IPS-18c (cell line): ENCODE data around the gene GALNT13.

Experiments used
- H3K4me3 ChIP-seq: 2 replicates; pipeline ENCODE4 v1.7.0; 2013; ENCODE audit warnings: low read depth, mild to moderate bottlenecking, low read length, moderate library complexity; ENCODE audit not compliant: insufficient read depth
- H3K9me3 ChIP-seq: one replicate; pipeline ENCODE4 v1.6.1; 2013; ENCODE audit warnings: mild to moderate bottlenecking, low read length, moderate library complexity; ENCODE audit not compliant: control insufficient read depth, insufficient read depth

GALNT13 gene

GRCh38 chr2:153871231-153872221 is at the start of gene GALNT13:
GALNT13 (plus strand) TSS chr2:153871922.
- no peaks in the 10 kb centered on the region for H3K9me3 ChIP-seq
- peak within 1 kb of the TSS; percentile 75 for H3K4me3 ChIP-seq

GRCh38 chr2:153823880-153824279 is 47.8 kb upstream of the GALNT13 start:
- Histone ChIP-seq H3K9me3 (no peaks in the 10 kb centered on the region), H3K4me3 (no peak overlapping the region)

- H3K9me3 ChIP-seq = no peaks in the 10 kb centered on the region
- no peak overlapping the region for H3K4me3 ChIP-seq
Observed at GRCh38 chr2:153828335-153828734, 43.4 kb upstream of the GALNT13 start.

- Histone ChIP-seq H3K9me3 (no peaks in the 10 kb centered on the region), H3K4me3 (no peak overlapping the region)
Observed at GRCh38 chr2:153834662-153835061, 37.1 kb upstream of the GALNT13 start.

- H3K9me3 ChIP-seq = no peaks in the 10 kb centered on the region
Observed at GRCh38 chr2:153858250-153858649, 13.5 kb upstream of the GALNT13 start.

GRCh38 chr2:153864022-153864421 is 7.7 kb upstream of the GALNT13 start:
- no peaks in the 10 kb centered on the region for H3K9me3 ChIP-seq

More at GRCh38 chr2:153858250-153858649, 13.5 kb upstream of the GALNT13 start:
- no peak overlapping the region for H3K4me3 ChIP-seq

GRCh38 chr2:153866595-153866994 is 5.1 kb upstream of the GALNT13 start:
- no peak overlapping the region for H3K4me3 ChIP-seq
- H3K9me3 ChIP-seq = no peaks in the 10 kb centered on the region

More at GRCh38 chr2:153864022-153864421, 7.7 kb upstream of the GALNT13 start:
- H3K4me3 ChIP-seq = no peak overlapping the region

GRCh38 chr2:153870308-153870707 is 1.4 kb upstream of the GALNT13 start:
- H3K4me3 ChIP-seq = no peak overlapping the region
- no peaks in the 10 kb centered on the region for H3K9me3 ChIP-seq

GRCh38 chr2:153872311-153873051 is 759 bp downstream of the GALNT13 start:
- H3K4me3 ChIP-seq = peak overlapping the region; percentile 57
- no peaks in the 10 kb centered on the region for H3K9me3 ChIP-seq

GRCh38 chr2:153873052-153874048 is 1.6 kb downstream of the GALNT13 start:
- H3K4me3 ChIP-seq = peak overlapping the region; percentile 57
- no peaks in the 10 kb centered on the region for H3K9me3 ChIP-seq

- Histone ChIP-seq H3K9me3 (no peaks in the 10 kb centered on the region), H3K4me3 (no peak overlapping the region)
Observed at GRCh38 chr2:153875801-153876466, 4.2 kb downstream of the GALNT13 start.

- Histone ChIP-seq H3K4me3 (no peak overlapping the region), H3K9me3 (no peaks in the 10 kb centered on the region)
Observed at GRCh38 chr2:153880926-153881325, 9.2 kb downstream of the GALNT13 start.

- Histone ChIP-seq H3K9me3 (no peaks in the 10 kb centered on the region), H3K4me3 (no peak overlapping the region)
Observed at GRCh38 chr2:153886833-153887232, 15.1 kb downstream of the GALNT13 start.

- no peak overlapping the region for H3K4me3 ChIP-seq
- H3K9me3 ChIP-seq = no peaks in the 10 kb centered on the region
Observed at GRCh38 chr2:153890576-153890975, 18.9 kb downstream of the GALNT13 start.

- Histone ChIP-seq H3K9me3 (no peaks in the 10 kb centered on the region), H3K4me3 (no peak overlapping the region)
Observed at GRCh38 chr2:153891051-153891450, 19.3 kb downstream of the GALNT13 start.

- Histone ChIP-seq H3K4me3 (no peak overlapping the region), H3K9me3 (no peaks in the 10 kb centered on the region)
Observed at GRCh38 chr2:153912798-153913396, 41.2 kb downstream of the GALNT13 start.
